Progenitor cell of endocrine pancreas (in vitro differentiated cells): ENCODE data around the gene FBXL19. TPM values are rescaled to one million over a fixed set of nuclear protein-coding genes. Genes with fewer than 3 reads are reported as not detected.

Source experiments
- DNase-seq: peaks from one replicate; pipeline ENCODE4 v3.0.0; 2021; ENCODE audit warnings: low spot score; ENCODE audit not compliant: unreplicated experiment
- H3K27ac Mint-ChIP-seq: 2 replicates; pipeline ENCODE4 v1.8.0; 2021; ENCODE audit warnings: mild to moderate bottlenecking, moderate library complexity, mixed read lengths
- H3K27me3 Mint-ChIP-seq: 2 replicates; pipeline ENCODE4 v1.8.0; 2021; ENCODE audit warnings: mixed read lengths
- H3K36me3 Mint-ChIP-seq: 2 replicates; pipeline ENCODE4 v1.8.0; 2022; ENCODE audit warnings: mixed read lengths; ENCODE audit not compliant: insufficient read depth
- H3K4me1 Mint-ChIP-seq: 2 replicates; pipeline ENCODE4 v1.8.0; 2021; ENCODE audit warnings: low read depth, mixed read lengths
- H3K4me3 Mint-ChIP-seq: 2 replicates; pipeline ENCODE4 v1.8.0; 2021; ENCODE audit warnings: low read depth, mild to moderate bottlenecking, moderate library complexity, mixed read lengths
- H3K9me3 Mint-ChIP-seq: 2 replicates; pipeline ENCODE4 v1.8.0; 2021; ENCODE audit warnings: low read depth, mixed read lengths
- CTCF ChIP-seq: fragments of 200-600 bp; sonication (generic); IDR thresholded peaks from one replicate; pipeline ENCODE4 v1.5.0; 2021; ENCODE audit warnings: antibody characterized with exemption, mild to moderate bottlenecking; ENCODE audit not compliant: unreplicated experiment
- total RNA-seq: library from RNA; stranded (reverse); gene quantifications from 2 replicates; pipeline ENCODE4 v1.2.1, GENCODE V29; 2021

Gene FBXL19
- total RNA-seq, 1 donor from 2014 or later: 65.6 TPM

GRCh38 chr16:30902029-30902972 is 21.1 kb upstream of the FBXL19 start:
- H3K27me3 Mint-ChIP-seq: no peaks in the 10 kb centered on the region
- no peaks in the 10 kb centered on the region for H3K36me3 Mint-ChIP-seq
- peak; percentile 45 for TF ChIP-seq CTCF
- peak; percentile 64 for DNase-seq
- H3K9me3 Mint-ChIP-seq: no peaks in the 10 kb centered on the region
- H3K4me1 Mint-ChIP-seq: peaks cover under 1% of the 10 kb centered on the region
- peak overlapping the region; percentile 98 for H3K27ac Mint-ChIP-seq
- H3K4me3 Mint-ChIP-seq: peak overlapping the region; percentile 82

GRCh38 chr16:30903002-30903401 is 20.4 kb upstream of the FBXL19 start:
- H3K27ac Mint-ChIP-seq: peak overlapping the region; percentile 98

GRCh38 chr16:30903596-30903995 is 19.8 kb upstream of the FBXL19 start:
- TF ChIP-seq CTCF: no peak
- no peaks in the 10 kb centered on the region for H3K4me1 Mint-ChIP-seq
- H3K27ac Mint-ChIP-seq: no peak overlapping the region
- H3K36me3 Mint-ChIP-seq: no peaks in the 10 kb centered on the region
- H3K9me3 Mint-ChIP-seq: no peaks in the 10 kb centered on the region
- no peak overlapping the region for H3K4me3 Mint-ChIP-seq
- no peak for DNase-seq
- H3K27me3 Mint-ChIP-seq: no peaks in the 10 kb centered on the region

More at GRCh38 chr16:30903002-30903401, 20.4 kb upstream of the FBXL19 start:
- no peak for TF ChIP-seq CTCF
- Mint-ChIP-seq H3K27me3 (no peaks in the 10 kb centered on the region), H3K9me3 (no peaks in the 10 kb centered on the region), H3K36me3 (no peaks in the 10 kb centered on the region), H3K4me3 (peak overlapping the region; percentile 82), H3K4me1 (no peaks in the 10 kb centered on the region)
- no peak for DNase-seq

GRCh38 chr16:30904114-30904780 is 19.1 kb upstream of the FBXL19 start:
- H3K4me3 Mint-ChIP-seq: no peak overlapping the region
- no peak overlapping the region for H3K27ac Mint-ChIP-seq
- H3K9me3 Mint-ChIP-seq: no peaks in the 10 kb centered on the region
- no peak for TF ChIP-seq CTCF
- no peak for DNase-seq
- no peaks in the 10 kb centered on the region for H3K4me1 Mint-ChIP-seq
- no peaks in the 10 kb centered on the region for H3K36me3 Mint-ChIP-seq
- no peaks in the 10 kb centered on the region for H3K27me3 Mint-ChIP-seq

- Mint-ChIP-seq H3K36me3 (no peaks in the 10 kb centered on the region), H3K27me3 (no peaks in the 10 kb centered on the region), H3K4me1 (no peaks in the 10 kb centered on the region), H3K4me3 (no peak overlapping the region), H3K27ac (no peak overlapping the region), H3K9me3 (no peaks in the 10 kb centered on the region)
- TF ChIP-seq CTCF: no peak
- no peak for DNase-seq
Measured at GRCh38 chr16:30907064-30907463, 16.3 kb upstream of the FBXL19 start.
